Measurements from ENCODE around the gene ANKRD33B. TPM values are rescaled to one million over a fixed set of nuclear protein-coding genes. Genes with fewer than 3 reads are reported as not detected.

ANKRD33B gene
- total RNA-seq, 1 experiment from 2014 or later: 25.3 TPM

- H3K4me3 ChIP-seq (ENCODE audit: low read depth, low read length): no peak overlapping the region
- no peaks in the 10 kb centered on the region for H3K27me3 ChIP-seq (replicated peaks; ENCODE audit: control insufficient read depth, insufficient read depth, low read length)
- no peaks in the 10 kb centered on the region for H3K36me3 ChIP-seq (ENCODE audit: control insufficient read depth, insufficient read depth, low read length)
- Mint-ChIP-seq H3K27me3 (ENCODE audit: insufficient read depth, unreplicated experiment) (no peaks in the 10 kb centered on the region), H3K4me3 (ENCODE audit: unreplicated experiment) (no peak overlapping the region), H3K36me3 (ENCODE audit: insufficient read depth, unreplicated experiment) (peaks cover 38% of the 10 kb centered on the region), H3K9me3 (ENCODE audit: unreplicated experiment) (peaks cover 10% of the 10 kb centered on the region), H3K4me1 (ENCODE audit: low read depth, unreplicated experiment) (no peaks in the 10 kb centered on the region), H3K27ac (ENCODE audit: unreplicated experiment) (no peak overlapping the region)
- TF ChIP-seq CTCF (IDR thresholded peaks at IDR 0.05; ENCODE audit: insufficient read depth in 1 of 2, low read depth in 1 of 2, low read length in 1 of 2, severe bottlenecking in 1 of 2, unreplicated experiment in 1 of 2): no peak
- ChIA-PET POLR2A (no interaction called here), CTCF (no interaction called here)
- no peak for DNase-seq
- intact Hi-C loops (cut with micrococcal nuclease; ENCODE audit: unreplicated experiment): no loop called here
- no TSS peak for BruUV-seq (replicated peaks)
- no peaks in the 10 kb centered on the region for H3K4me1 ChIP-seq
- H3K9me3 ChIP-seq: no peaks in the 10 kb centered on the region
Measured at GRCh38 chr5:10632110-10632761, 68.4 kb downstream of the ANKRD33B start.

GRCh38 chr5:10633271-10634049, 69.6 kb downstream of the ANKRD33B start:
- Mint-ChIP-seq H3K4me3 (ENCODE audit: unreplicated experiment) (no peak overlapping the region), H3K4me1 (ENCODE audit: low read depth, unreplicated experiment) (no peaks in the 10 kb centered on the region), H3K36me3 (ENCODE audit: insufficient read depth, unreplicated experiment) (peaks cover 37% of the 10 kb centered on the region), H3K27ac (ENCODE audit: unreplicated experiment) (no peak overlapping the region), H3K27me3 (ENCODE audit: insufficient read depth, unreplicated experiment) (no peaks in the 10 kb centered on the region), H3K9me3 (ENCODE audit: unreplicated experiment) (peaks cover 18% of the 10 kb centered on the region)
- no peaks in the 10 kb centered on the region for H3K27me3 ChIP-seq (replicated peaks; ENCODE audit: control insufficient read depth, insufficient read depth, low read length)
- H3K36me3 ChIP-seq (ENCODE audit: control insufficient read depth, insufficient read depth, low read length): no peaks in the 10 kb centered on the region
- BruUV-seq (replicated peaks): no TSS peak
- no peaks in the 10 kb centered on the region for H3K9me3 ChIP-seq
- intact Hi-C loops (cut with micrococcal nuclease; ENCODE audit: unreplicated experiment): no loop called here
- H3K4me3 ChIP-seq (ENCODE audit: low read depth, low read length): no peak overlapping the region
- H3K4me1 ChIP-seq: no peaks in the 10 kb centered on the region
- no peak for TF ChIP-seq CTCF (IDR thresholded peaks at IDR 0.05; ENCODE audit: insufficient read depth in 1 of 2, low read depth in 1 of 2, low read length in 1 of 2, severe bottlenecking in 1 of 2, unreplicated experiment in 1 of 2)
- ChIA-PET CTCF (no interaction called here), POLR2A (no interaction called here)
- DNase-seq: no peak

GRCh38 chr5:10634050-10634449, 70.2 kb downstream of the ANKRD33B start:
- intact Hi-C loops (cut with micrococcal nuclease; ENCODE audit: unreplicated experiment): no loop called here
- H3K4me3 ChIP-seq (ENCODE audit: low read depth, low read length): no peak overlapping the region
- no peaks in the 10 kb centered on the region for H3K27me3 ChIP-seq (replicated peaks; ENCODE audit: control insufficient read depth, insufficient read depth, low read length)
- H3K9me3 ChIP-seq: no peaks in the 10 kb centered on the region
- Mint-ChIP-seq H3K36me3 (ENCODE audit: insufficient read depth, unreplicated experiment) (peaks cover 42% of the 10 kb centered on the region), H3K27ac (ENCODE audit: unreplicated experiment) (no peak overlapping the region), H3K9me3 (ENCODE audit: unreplicated experiment) (peaks cover 23% of the 10 kb centered on the region), H3K4me1 (ENCODE audit: low read depth, unreplicated experiment) (no peaks in the 10 kb centered on the region), H3K27me3 (ENCODE audit: insufficient read depth, unreplicated experiment) (no peaks in the 10 kb centered on the region), H3K4me3 (ENCODE audit: unreplicated experiment) (no peak overlapping the region)
- ChIA-PET CTCF (no interaction called here), POLR2A (no interaction called here)
- DNase-seq: no peak
- H3K4me1 ChIP-seq: no peaks in the 10 kb centered on the region
- TF ChIP-seq CTCF (IDR thresholded peaks at IDR 0.05; ENCODE audit: insufficient read depth in 1 of 2, low read depth in 1 of 2, low read length in 1 of 2, severe bottlenecking in 1 of 2, unreplicated experiment in 1 of 2): no peak
- H3K36me3 ChIP-seq (ENCODE audit: control insufficient read depth, insufficient read depth, low read length): no peaks in the 10 kb centered on the region
- BruUV-seq (replicated peaks): no TSS peak
